A549 (cell line): Measurements from ENCODE around the gene TRIP13. TPM values are rescaled to one million over a fixed set of nuclear protein-coding genes. Genes with fewer than 3 reads are reported as not detected.
"Not testable (repeated sequence)": the region's sequence is repeated elsewhere in the genome, so short reads cannot be mapped to it uniquely, and the experiment has no call there.

Experiments used
- ATAC-seq, 2 experiments: fragments of 200-7000 bp in 1 of 2; fragments of >200 bp in 1 of 2; cut with Nextera tagmentation in 1 of 2; cut with Tn5 transposase in 1 of 2; 3 replicates each; pipeline versions ENCODE4 v1.8.0 to v1.9.1; 2018 to 2020; ENCODE audit warnings: mild to moderate bottlenecking in 1 of 2, moderate library complexity in 1 of 2
- CTCF ChIA-PET: fragments of 300-600 bp; sonication (Branson Sonifier 250); formaldehyde crosslinking; extraction: SDS; loops from one replicate; lab custom pipeline; 2021; ENCODE audit warnings: antibody characterized with exemption, inconsistent platforms; lab: Yijun Ruan, JAX
- POLR2A ChIA-PET: fragments of 350-600 bp; formaldehyde crosslinking; extraction: SDS; loops from one replicate; lab custom pipeline; 2021; ENCODE audit warnings: antibody characterized with exemption, inconsistent platforms; lab: Yijun Ruan, JAX
- DNase-seq, 2 experiments: peaks; one replicate each; pipeline versions ENCODE4 v3.0.0 to v3.0.0-alpha.2; 2011 to 2016; ENCODE audit warnings: low read depth in 1 of 2, low spot score in 1 of 2
- FAIRE-seq: peaks from 2 replicates; lab custom pipeline; 2011; peaks lifted over from hg19 to GRCh38; lab: Jason Lieb, UNC
- H3K27ac ChIP-seq, 2 experiments: fragments of >200 bp; sonication (Bioruptor Twin); formaldehyde crosslinking; 3 replicates each; pipeline ENCODE4 v1.5.1; 2016 to 2017
- H3K4me1 ChIP-seq: fragments of >200 bp; sonication (Bioruptor Twin); formaldehyde crosslinking; 3 replicates; pipeline ENCODE4 v1.6.1; 2016
- H3K4me2 ChIP-seq: fragments of >200 bp; sonication (Bioruptor Twin); formaldehyde crosslinking; 3 replicates; pipeline ENCODE4 v1.6.1; 2016
- H3K4me3 ChIP-seq: fragments of >200 bp; sonication (Bioruptor Twin); formaldehyde crosslinking; 3 replicates; pipeline ENCODE4 v1.5.1; 2016
- H3K9me3 ChIP-seq: fragments of >200 bp; sonication (Bioruptor Twin); formaldehyde crosslinking; 3 replicates; pipeline ENCODE4 v1.6.1; 2016
- ATOH8 ChIP-seq: fragments of 250-450 bp; sonication (Bioruptor Pico); IDR thresholded peaks from 2 replicates; pipeline ENCODE4 v1.5.0; 2020; ENCODE audit warnings: low read depth, mild to moderate bottlenecking, moderate library complexity
- BCL3 ChIP-seq: fragments of >200 bp; sonication (Bioruptor Twin); formaldehyde crosslinking; IDR thresholded peaks from 3 replicates; pipeline ENCODE4 v1.6.1; 2016
- BHLHE40 ChIP-seq: IDR thresholded peaks from 2 replicates; pipeline ENCODE4 v1.6.1; 2012; ENCODE audit warnings: low read depth, low read length, inconsistent platforms
- CEBPB ChIP-seq, 2 experiments: fragments of >200 bp in 1 of 2; sonication (Bioruptor Twin) in 1 of 2; formaldehyde crosslinking in 1 of 2; IDR thresholded peaks; 2 replicates each; pipeline ENCODE4 v1.6.1; 2012 to 2016
- EHF ChIP-seq: fragments of 250-450 bp; sonication (Bioruptor Pico); IDR thresholded peaks from 2 replicates; pipeline ENCODE4 v1.5.0; 2020; ENCODE audit warnings: mild to moderate bottlenecking
- EHMT2 ChIP-seq: fragments of 200-600 bp; sonication (generic); IDR thresholded peaks from 2 replicates; pipeline ENCODE4 v1.6.1; 2016; ENCODE audit warnings: antibody characterized with exemption, low read depth, mild to moderate bottlenecking, moderate library complexity
- GATA3 ChIP-seq: IDR thresholded peaks from 2 replicates; pipeline ENCODE4 v1.6.1; 2012; ENCODE audit warnings: borderline replicate concordance
- HDAC2 ChIP-seq: fragments of 200-600 bp; sonication (generic); IDR thresholded peaks from 2 replicates; pipeline ENCODE4 v1.6.1; 2016
- HES2 ChIP-seq: fragments of >200 bp; sonication (Bioruptor Twin); formaldehyde crosslinking; IDR thresholded peaks from 2 replicates; pipeline ENCODE4 v1.6.1; 2016
- HOXB13 ChIP-seq: fragments of 250-450 bp; sonication (Bioruptor Pico); IDR thresholded peaks from 2 replicates; pipeline ENCODE4 v1.5.0; 2020; ENCODE audit warnings: low read depth, mild to moderate bottlenecking, moderate library complexity
- HOXB5 ChIP-seq: fragments of 250-450 bp; sonication (Bioruptor Pico); IDR thresholded peaks from 2 replicates; pipeline ENCODE4 v1.5.0; 2020; ENCODE audit warnings: mild to moderate bottlenecking, moderate library complexity
- JUN ChIP-seq, 2 experiments: fragments of >200 bp; sonication (Bioruptor Twin); formaldehyde crosslinking; IDR thresholded peaks; 2 replicates in 1 of 2; 3 replicates in 1 of 2; pipeline ENCODE4 v1.6.1; 2016 to 2017
- PHF8 ChIP-seq: fragments of 200-600 bp; sonication (generic); IDR thresholded peaks from 2 replicates; pipeline ENCODE4 v1.6.1; 2016; ENCODE audit warnings: low read depth, mild to moderate bottlenecking, antibody characterized with exemption, moderate library complexity, borderline replicate concordance
- POLR2AphosphoS2 ChIP-seq: conservative IDR thresholded peaks from 2 replicates; pipeline ENCODE4 v1.6.1; 2012; ENCODE audit warnings: low read length, improper control_type of control experiment, inconsistent platforms
- RAD21 ChIP-seq, 2 experiments: fragments of >200 bp in 1 of 2; sonication (Bioruptor Twin) in 1 of 2; formaldehyde crosslinking in 1 of 2; IDR thresholded peaks in 1 of 2; conservative IDR thresholded peaks in 1 of 2; 2 replicates in 1 of 2; 3 replicates in 1 of 2; pipeline ENCODE4 v1.6.1; 2012 to 2018; ENCODE audit warnings: inconsistent platforms in 1 of 2
- REST ChIP-seq: fragments of 200-600 bp; sonication (generic); IDR thresholded peaks from 2 replicates; pipeline ENCODE4 v1.6.1; 2016; ENCODE audit warnings: antibody characterized with exemption, mild to moderate bottlenecking, moderate library complexity
- RNF2 ChIP-seq: fragments of 200-600 bp; sonication (generic); IDR thresholded peaks from 2 replicates; pipeline ENCODE4 v1.6.1; 2016; ENCODE audit warnings: low read depth, mild to moderate bottlenecking, antibody characterized with exemption, moderate library complexity, borderline replicate concordance
- SMC3 ChIP-seq: fragments of >200 bp; sonication (Bioruptor Twin); formaldehyde crosslinking; IDR thresholded peaks from 3 replicates; pipeline ENCODE4 v1.6.1; 2018; ENCODE audit warnings: inconsistent platforms
- WGBS: methylation state at CpG from one replicate; pipeline ENCODE4 v1.1.6; 2017; ENCODE audit errors: missing lambda C conversion rate; 5-methylcytosine and 5-hydroxymethylcytosine counted together
- polyA plus RNA-seq, 4 experiments: library from polyadenylated mRNA; depleted of rRNA in 3 of 4; stranded (reverse); fragments of >200 nt; fragmentation: RNase III in 1 of 4; extraction: RNeasy Plus Mini Kit Qiagen cat#74134 plus additional on column Dnase treatment in 1 of 4; gene quantifications; 2 replicates in 3 of 4; 3 replicates in 1 of 4; pipeline ENCODE4 v1.2.3, GENCODE V29; 2011 to 2017

TRIP13 gene
- polyA plus RNA-seq, 2 of the 4 experiments (the other 2 are of a cell fraction), result 54.0 to 62.4 TPM

- TF ChIP-seq BCL3, result no peak
- TF ChIP-seq HOXB13 (CRISPR knock-in tag), result no peak
- no peak for TF ChIP-seq POLR2AphosphoS2
- no peak for TF ChIP-seq SMC3
- TF ChIP-seq GATA3, result no peak
- TF ChIP-seq BHLHE40, result no peak
- no peak for TF ChIP-seq HES2
Observed at GRCh38 chr5:932628-933250, 40.1 kb downstream of the TRIP13 start (continued).

GRCh38 chr5:933251-933861, 40.7 kb downstream of the TRIP13 start:
- Histone ChIP-seq H3K4me2 (no peak overlapping the region), H3K27ac (no peak overlapping the region), H3K4me3 (no peak overlapping the region), H3K4me1 (no peaks in the 10 kb centered on the region), H3K9me3 (no peaks in the 10 kb centered on the region)
- CTCF ChIA-PET, result interaction anchor here (1.1 to 5.4 kb wide), 13 partner anchors 11 to 241 kb away, joined by 3 to 59 read pairs (median 5); partner anchors contain the start of gene NKD2
- FAIRE-seq, result no peak
- DNase-seq, result no peak
- 85% methylated on average over 3 of the region's 3 CpGs for WGBS
- TF ChIP-seq BCL3 (no peak), EHMT2 (no peak), CEBPB (IDR thresholded peaks at IDR 0.05) (no peak), PHF8 (no peak), EHF (CRISPR knock-in tag) (no peak), RNF2 (no peak), ATOH8 (no peak), HDAC2 (no peak), REST (no peak), JUN (IDR thresholded peaks at IDR 0.05) (no peak), HOXB5 (CRISPR knock-in tag) (no peak), RAD21 (conservative IDR thresholded peaks at IDR 0.05 in 1 of 2, IDR thresholded peaks at IDR 0.05 in 1 of 2) (no peak)
- POLR2A ChIA-PET, result no interaction called here
- ATAC-seq, result no peak

- H3K27ac ChIP-seq, H3K9me3 ChIP-seq, H3K4me1 ChIP-seq, DNase-seq, FAIRE-seq, ATAC-seq, H3K4me2 ChIP-seq, H3K4me3 ChIP-seq, POLR2A ChIA-PET: not testable (repeated sequence)
- CTCF ChIA-PET, result interaction anchor here (0.8 to 5.4 kb wide), 15 partner anchors 12 to 236 kb away, joined by 3 to 59 read pairs (median 5); partner anchors contain the start of gene NKD2
Observed at GRCh38 chr5:933951-934350, 41.3 kb downstream of the TRIP13 start.
